Measurements from ENCODE around the gene IGDCC3.
"Not testable (repeated sequence)": the region's sequence is repeated elsewhere in the genome, so short reads cannot be mapped to it uniquely, and the experiment has no call there.

Gene IGDCC3

DNA sequence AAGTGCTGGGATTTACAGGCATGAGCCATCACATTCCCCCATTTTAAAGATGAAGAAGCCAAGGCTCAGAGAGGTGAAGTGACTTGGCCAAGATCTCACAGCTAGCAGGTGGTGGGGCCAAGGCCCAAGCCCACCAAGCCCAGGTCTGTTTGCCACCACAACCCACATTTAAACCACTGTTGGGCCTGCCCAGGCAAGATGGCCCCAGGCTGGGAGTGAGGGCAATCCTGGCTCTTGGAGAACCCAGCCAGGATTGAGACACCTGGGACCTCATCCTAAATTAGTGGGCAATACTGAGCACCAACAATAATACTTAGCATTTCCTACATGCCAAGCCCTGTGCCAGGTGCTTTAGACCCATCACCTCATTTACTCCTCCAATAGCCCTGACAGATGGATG, 6.9 kb downstream of the IGDCC3 start:
- DNase-seq (ENCODE audit: low spot score), result no peak

DNA sequence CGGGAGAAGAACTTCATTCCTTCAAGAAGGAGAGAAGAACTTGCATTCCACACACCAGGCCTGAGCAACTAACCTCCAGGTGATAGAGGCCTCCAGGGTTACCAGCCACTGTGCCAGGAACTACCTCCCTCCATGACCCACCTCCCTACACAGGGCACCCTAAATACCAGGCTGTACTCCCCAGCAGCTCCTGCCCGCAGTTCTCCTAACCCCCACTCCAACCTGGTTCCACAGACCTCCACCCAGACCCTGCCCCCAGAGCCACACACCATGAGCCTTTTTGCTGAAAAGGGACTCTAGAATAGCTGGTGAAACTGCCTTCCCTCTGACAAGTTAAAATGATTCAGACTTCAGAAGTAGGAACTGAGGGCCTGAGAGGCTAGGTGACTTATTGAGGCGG, 8.2 kb downstream of the IGDCC3 start:
- DNase-seq (ENCODE audit: low spot score), result no peak

- no peak for DNase-seq (ENCODE audit: low spot score)
Measured at GRCh38 chr15:65369212-65369547, 8.6 kb downstream of the IGDCC3 start.

- DNase-seq (ENCODE audit: low spot score), result no peak
Measured at GRCh38 chr15:65368302-65369211, 9.2 kb downstream of the IGDCC3 start.

GRCh38 chr15:65366122-65366892, 11.5 kb downstream of the IGDCC3 start:
- no peak for DNase-seq (ENCODE audit: low spot score)

- DNase-seq (ENCODE audit: low spot score), result no peak
Measured at GRCh38 chr15:65365229-65365628, 12.6 kb downstream of the IGDCC3 start.

- no peak for DNase-seq (ENCODE audit: low spot score)
Measured at GRCh38 chr15:65363766-65364165, 14.0 kb downstream of the IGDCC3 start.

DNA sequence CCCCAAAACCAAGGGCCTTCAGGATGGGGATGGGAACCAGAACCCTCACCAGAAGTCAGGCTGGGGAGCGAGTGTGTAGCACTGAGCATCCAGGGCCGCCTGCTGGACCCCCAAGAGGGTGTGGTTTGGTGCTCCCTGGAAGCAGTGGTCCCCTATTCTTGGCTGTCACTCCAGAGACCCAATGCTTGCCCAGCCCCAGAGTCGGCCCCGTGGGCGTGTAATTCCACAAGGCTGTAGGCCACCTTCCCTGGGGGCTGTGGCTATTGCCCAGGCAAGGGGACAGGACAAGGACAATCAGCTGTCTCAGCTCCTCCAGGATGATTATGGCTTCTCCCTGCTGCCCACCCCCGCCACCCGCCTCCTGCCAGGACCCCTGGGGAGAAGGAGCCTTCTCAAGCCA, 14.5 kb downstream of the IGDCC3 start:
- no peak for DNase-seq (ENCODE audit: low spot score)

- no peak for DNase-seq (ENCODE audit: low spot score)
Measured at GRCh38 chr15:65362491-65362890, 15.3 kb downstream of the IGDCC3 start.

DNA sequence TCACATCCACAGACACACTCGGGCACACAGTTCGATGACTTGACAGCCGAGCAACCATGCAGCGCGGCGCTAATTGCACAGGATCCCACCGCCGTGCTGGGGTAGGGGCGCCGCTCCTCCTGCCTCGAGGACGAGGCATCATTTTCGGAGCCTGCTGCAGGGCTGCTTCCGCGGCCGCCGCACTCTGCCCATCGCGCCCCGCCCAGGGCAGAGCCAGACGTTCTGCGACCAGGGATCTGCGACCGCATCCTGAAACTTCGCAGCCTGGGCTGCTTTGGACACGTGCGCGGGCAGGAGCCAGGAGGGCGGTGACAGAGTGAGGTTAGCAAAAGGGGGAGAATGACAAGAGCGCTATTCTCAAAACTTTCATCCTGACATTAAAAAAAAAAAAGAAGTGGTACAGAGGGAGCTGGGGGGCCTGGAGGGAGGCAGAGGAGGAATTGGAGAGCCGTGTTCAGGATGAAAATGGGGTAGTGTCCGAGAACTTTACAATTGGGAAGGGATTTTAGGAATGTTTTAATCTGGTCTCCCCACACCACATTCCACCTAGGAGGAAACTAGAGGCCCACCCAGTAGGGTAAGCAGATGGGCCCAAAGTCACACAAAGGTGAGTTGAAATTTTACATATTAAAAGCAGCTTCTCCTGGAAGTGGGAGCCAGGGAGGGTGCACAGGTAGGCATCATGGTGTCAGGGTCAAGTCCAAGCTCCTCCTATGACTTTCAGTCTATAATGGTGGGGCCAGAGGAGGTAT, 15.9 kb downstream of the IGDCC3 start:
- no peak for DNase-seq (ENCODE audit: low spot score)

DNA sequence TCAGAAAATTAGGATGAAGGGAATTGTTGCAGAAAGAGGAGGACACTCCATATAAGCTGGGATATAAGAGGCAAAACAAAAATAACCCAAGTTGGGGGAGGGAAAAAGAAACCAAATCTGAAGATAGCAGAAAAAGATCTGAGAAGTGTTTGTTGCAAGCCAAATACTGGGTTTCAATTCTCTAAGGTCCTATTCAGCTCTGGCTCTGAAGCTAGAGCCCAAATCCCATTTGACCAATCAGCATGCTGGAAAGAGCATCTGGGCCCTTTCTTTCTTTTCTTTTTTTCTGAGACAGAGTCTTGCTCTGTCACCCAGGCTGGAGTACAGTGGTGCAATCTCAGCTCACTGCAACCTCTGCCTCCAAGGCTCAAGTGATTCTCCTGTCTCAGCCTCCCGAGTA, 17.3 kb downstream of the IGDCC3 start:
- no peak for DNase-seq (ENCODE audit: low spot score)

DNA sequence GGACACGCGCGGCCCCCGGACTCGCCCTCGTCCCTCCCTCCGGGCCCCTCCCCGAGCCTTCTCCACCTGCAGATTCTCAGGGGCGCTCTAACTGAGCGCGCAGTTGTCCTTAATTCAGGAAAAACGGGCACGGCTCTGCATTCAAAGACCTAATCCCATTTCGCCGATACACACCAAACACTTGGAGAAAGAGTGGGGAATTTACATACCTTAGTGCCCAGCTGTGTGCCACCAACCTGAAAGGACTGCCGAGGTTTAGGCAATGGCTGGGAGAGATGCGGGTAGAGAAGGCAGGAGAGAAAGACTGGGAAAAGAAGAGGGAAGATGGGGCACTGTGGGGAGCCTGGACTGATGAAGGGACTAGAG, 21.8 kb downstream of the IGDCC3 start:
- no peak for DNase-seq (ENCODE audit: low spot score)

DNA sequence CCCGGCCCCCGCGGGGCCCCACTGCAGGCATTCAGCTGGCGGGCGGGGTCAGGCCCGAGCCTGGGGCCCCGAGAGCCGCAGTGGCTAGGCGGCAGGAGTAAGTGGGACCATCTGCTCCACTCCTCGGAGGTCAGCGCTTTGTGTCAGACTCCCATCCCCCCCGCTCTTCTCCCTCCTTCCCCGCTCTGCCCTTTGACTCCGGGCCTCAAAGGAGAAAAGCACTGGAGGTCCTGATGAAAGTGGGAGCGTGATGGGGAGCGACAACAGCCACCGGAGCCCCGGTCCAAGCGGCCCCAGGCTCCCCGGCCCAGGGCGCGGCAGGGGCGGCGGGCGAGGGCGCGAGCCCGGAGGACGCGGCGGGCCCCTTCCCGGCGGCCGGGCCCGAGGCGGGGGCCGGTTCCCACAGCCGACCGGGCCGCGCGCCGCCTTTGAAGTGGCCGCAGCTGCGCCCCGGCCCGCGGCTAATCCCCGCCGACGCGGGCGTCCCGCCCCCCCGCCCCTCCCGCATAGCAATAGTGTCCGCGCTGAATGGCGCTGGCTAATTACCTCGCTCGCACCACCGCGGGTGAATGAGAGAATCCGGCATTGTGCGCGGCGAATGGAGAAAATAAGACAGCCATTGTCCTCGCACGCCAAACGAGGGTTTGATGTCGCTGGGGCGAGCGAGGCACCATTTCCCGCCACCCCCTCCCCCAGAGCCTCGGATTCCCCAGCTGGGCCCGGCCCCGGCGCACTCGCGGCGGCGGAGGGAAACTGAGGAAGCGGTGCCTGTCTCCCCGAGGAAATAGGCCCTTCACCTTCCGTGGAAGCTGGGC, 22.4 kb downstream of the IGDCC3 start:
- DNase-seq (ENCODE audit: low spot score), result peak; percentile 55

- no peak for DNase-seq (ENCODE audit: low spot score)
Measured at GRCh38 chr15:65354835-65355172, 23.0 kb downstream of the IGDCC3 start.

DNA sequence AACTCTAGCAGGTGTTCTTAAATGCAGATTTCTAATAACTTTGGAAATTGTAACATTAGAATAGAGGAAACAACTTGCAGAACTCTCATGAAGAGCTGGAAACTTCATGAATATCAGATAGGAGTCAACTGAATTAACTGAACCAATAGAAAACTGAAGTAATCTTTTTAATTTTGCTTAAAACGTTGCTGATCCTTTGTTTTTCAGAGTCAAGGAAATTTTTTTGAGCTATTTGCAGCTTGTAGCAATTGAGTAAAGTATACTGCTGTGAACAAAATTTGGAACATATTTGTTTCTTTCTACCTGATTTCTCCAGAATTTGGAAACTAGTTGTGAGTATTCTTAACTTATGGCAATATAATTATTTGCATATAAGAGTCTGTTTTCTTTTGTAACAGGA, 25.8 kb downstream of the IGDCC3 start:
- DNase-seq (ENCODE audit: low spot score), result not testable (repeated sequence)

- no peak for DNase-seq (ENCODE audit: low spot score)
Measured at GRCh38 chr15:65349338-65349737, 28.5 kb downstream of the IGDCC3 start.

GRCh38 chr15:65347756-65348155, 30.0 kb downstream of the IGDCC3 start:
- DNase-seq (ENCODE audit: low spot score), result not testable (repeated sequence)

DNA sequence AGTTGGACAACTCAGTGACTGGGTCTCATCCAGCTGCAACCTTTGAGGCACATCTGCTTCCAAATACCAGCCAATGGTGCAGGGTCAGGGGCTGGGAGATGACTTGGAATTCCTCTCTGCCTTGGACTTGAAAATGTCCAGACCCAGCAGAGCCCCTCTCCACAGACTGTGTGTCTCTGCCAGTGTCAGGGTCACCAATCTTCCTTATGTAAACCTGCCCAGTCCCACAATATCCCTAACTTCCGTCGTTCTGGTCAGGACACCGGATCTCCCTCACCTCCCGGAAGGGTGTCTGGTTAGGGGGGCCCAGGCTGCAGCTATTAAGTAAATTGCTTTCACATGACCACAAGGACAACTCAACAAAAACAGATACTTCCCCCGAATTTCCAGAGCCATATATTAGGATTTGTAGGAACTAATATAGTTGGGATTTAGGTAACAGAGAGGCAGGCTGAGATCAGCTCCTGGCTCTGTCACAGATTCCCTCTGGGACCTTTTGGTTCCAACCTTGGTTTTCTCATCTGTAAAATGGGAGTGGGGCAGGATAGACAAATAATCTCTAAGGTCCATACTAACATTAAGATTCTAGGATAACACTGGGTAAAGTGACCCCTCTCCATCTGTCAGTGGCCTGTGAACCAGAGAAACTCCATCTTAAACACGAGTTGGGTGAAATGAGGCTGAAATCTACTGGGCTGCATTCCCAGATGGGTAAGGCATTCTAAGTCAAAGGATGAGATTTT, 30.8 kb downstream of the IGDCC3 start:
- no peak for DNase-seq (ENCODE audit: low spot score)

DNA sequence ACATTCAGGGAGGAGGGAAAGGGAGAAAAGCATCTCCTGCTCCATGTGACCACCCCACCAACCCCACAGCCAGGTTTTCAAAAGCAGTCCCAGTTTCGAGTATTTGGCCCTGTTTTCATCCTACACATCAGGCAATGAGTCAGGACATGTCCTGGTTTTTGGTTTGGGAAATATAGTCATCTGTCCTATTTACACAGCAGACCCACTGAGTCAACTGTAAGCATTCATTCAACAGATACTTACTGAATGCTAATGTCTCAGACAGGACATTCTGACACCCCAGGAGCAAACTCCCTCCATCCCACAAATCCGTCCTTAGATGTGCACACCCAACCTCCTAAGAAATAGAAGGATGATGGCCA, 32.9 kb downstream of the IGDCC3 start:
- DNase-seq (ENCODE audit: low spot score), result no peak

- no peak for DNase-seq (ENCODE audit: low spot score)
Measured at GRCh38 chr15:65344214-65344913, 33.4 kb downstream of the IGDCC3 start.

Data from AG20443 (cell line).